ENCODE results near the gene SCAF4.
A peak's percentile ranks its signal among the peaks of the same experiment; 100 is the strongest.
"Not testable (repeated sequence)": the region's sequence is repeated elsewhere in the genome, so short reads cannot be mapped to it uniquely, and the experiment has no call there.

Gene SCAF4

GRCh38 chr21:31660259-31660565, 71.7 kb downstream of the SCAF4 start:
- Mint-ChIP-seq H3K27me3 (ENCODE audit: low read depth) (no peaks in the 10 kb centered on the region), H3K4me1 (peaks cover 33% of the 10 kb centered on the region), H3K4me3 (peak overlapping the region; percentile 94 to 96 (median 94)), H3K36me3 (ENCODE audit: low read depth) (peaks cover 32% of the 10 kb centered on the region), H3K9me3 (peaks cover 2% of the 10 kb centered on the region), H3K27ac (peak overlapping the region in 2 of 3 experiments; percentile 76 to 81)
- no peak for TF ChIP-seq CTCF (IDR thresholded peaks at IDR 0.05; ENCODE audit: unreplicated experiment in 3 of 3)

GRCh38 chr21:31659536-31660258, 72.2 kb downstream of the SCAF4 start, which contains the start of gene SOD1:
TSS of gene SOD1 (plus strand) at chr21:31659693. CDS start at chr21:31659770, 77 bp downstream.
- H3K4me1 Mint-ChIP-seq, result peaks cover 33% of the 10 kb centered on the region
- peak within 1 kb of the TSS; percentile 100 for H3K4me3 Mint-ChIP-seq
- peak within 1 kb of the TSS; percentile 95 to 99 (median 97) for H3K27ac Mint-ChIP-seq
- H3K9me3 Mint-ChIP-seq, result peaks cover 2% of the 10 kb centered on the region
- TF ChIP-seq CTCF (IDR thresholded peaks at IDR 0.05; ENCODE audit: unreplicated experiment in 3 of 3), result no peak
- H3K36me3 Mint-ChIP-seq (ENCODE audit: low read depth), result peaks cover 31% of the 10 kb centered on the region
- H3K27me3 Mint-ChIP-seq (ENCODE audit: low read depth), result no peaks in the 10 kb centered on the region

GRCh38 chr21:31659286-31659535, 72.7 kb downstream of the SCAF4 start:
- H3K36me3 Mint-ChIP-seq (ENCODE audit: low read depth), result peaks cover 29% of the 10 kb centered on the region
- no peaks in the 10 kb centered on the region for H3K27me3 Mint-ChIP-seq (ENCODE audit: low read depth)
- peaks cover 31% of the 10 kb centered on the region for H3K4me1 Mint-ChIP-seq
- peak overlapping the region; percentile 100 for H3K4me3 Mint-ChIP-seq
- TF ChIP-seq CTCF (IDR thresholded peaks at IDR 0.05; ENCODE audit: unreplicated experiment in 3 of 3), result no peak
- H3K27ac Mint-ChIP-seq, result peak overlapping the region; percentile 95 to 99 (median 97)
- H3K9me3 Mint-ChIP-seq, result peaks cover 2% of the 10 kb centered on the region

- Mint-ChIP-seq H3K9me3 (peaks cover 2% of the 10 kb centered on the region), H3K4me1 (peaks cover 29% of the 10 kb centered on the region), H3K36me3 (ENCODE audit: low read depth) (peaks cover 20% of the 10 kb centered on the region), H3K27ac (no peak overlapping the region), H3K4me3 (peak overlapping the region; percentile 44 to 100 (median 100)), H3K27me3 (ENCODE audit: low read depth) (no peaks in the 10 kb centered on the region)
- no peak for TF ChIP-seq CTCF (IDR thresholded peaks at IDR 0.05; ENCODE audit: unreplicated experiment in 3 of 3)
Observed at GRCh38 chr21:31658053-31658452, 73.9 kb downstream of the SCAF4 start.

- Mint-ChIP-seq H3K4me1 (peaks cover 23% of the 10 kb centered on the region), H3K27me3 (ENCODE audit: low read depth) (no peaks in the 10 kb centered on the region), H3K4me3 (no peak overlapping the region), H3K27ac (no peak overlapping the region), H3K9me3 (peaks cover 5% of the 10 kb centered on the region), H3K36me3 (ENCODE audit: low read depth) (peaks cover 10% of the 10 kb centered on the region)
- TF ChIP-seq CTCF (IDR thresholded peaks at IDR 0.05; ENCODE audit: unreplicated experiment in 3 of 3), result no peak
Observed at GRCh38 chr21:31656199-31657095, 75.5 kb downstream of the SCAF4 start.

- H3K27ac Mint-ChIP-seq; H3K9me3 Mint-ChIP-seq; H3K27me3 Mint-ChIP-seq (ENCODE audit: low read depth); H3K4me3 Mint-ChIP-seq; H3K36me3 Mint-ChIP-seq (ENCODE audit: low read depth): not testable (repeated sequence)
- peaks cover 10% of the 10 kb centered on the region for H3K4me1 Mint-ChIP-seq
Observed at GRCh38 chr21:31654821-31655580, 76.9 kb downstream of the SCAF4 start.

Data from nephron (organoid).